ENCODE results near the gene MMP7.
A peak's percentile ranks its signal among the peaks of the same experiment; 100 is the strongest.
"Not testable (repeated sequence)": the region's sequence is repeated elsewhere in the genome, so short reads cannot be mapped to it uniquely, and the experiment has no call there.

MMP7 gene

GRCh38 chr11:102538932-102539331, 8.4 kb upstream of the MMP7 start:
- DNase-seq: no peak

DNA sequence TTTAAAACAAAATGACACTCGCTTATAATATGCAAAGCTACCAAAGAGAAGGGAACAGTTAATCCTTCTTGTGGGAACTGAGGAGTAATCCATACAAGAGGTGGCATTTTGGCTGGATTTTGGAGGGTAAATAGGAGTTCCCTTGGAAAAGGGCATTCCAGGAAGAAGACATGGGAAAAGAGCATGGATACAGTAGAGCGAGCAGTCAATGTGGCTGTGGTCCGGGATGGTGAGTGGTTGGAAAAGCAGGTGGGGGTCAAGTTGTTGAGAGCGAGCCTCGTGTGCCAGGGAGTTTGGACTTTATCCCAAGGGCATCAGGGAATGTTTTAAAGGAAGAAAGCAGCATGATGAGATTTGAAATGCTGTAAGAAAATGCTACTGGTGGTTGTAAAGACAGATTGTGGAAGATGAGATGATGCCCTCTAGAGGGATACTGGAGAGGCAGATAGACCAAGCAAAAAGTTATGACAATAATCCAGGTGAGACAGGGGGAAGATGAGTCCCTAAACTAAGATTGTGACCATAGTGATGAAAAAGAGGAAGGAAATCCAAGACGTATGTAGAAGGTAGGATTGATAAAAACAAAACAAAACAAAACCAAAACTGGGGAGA, 3.8 kb upstream of the MMP7 start:
- no peak for DNase-seq

DNA sequence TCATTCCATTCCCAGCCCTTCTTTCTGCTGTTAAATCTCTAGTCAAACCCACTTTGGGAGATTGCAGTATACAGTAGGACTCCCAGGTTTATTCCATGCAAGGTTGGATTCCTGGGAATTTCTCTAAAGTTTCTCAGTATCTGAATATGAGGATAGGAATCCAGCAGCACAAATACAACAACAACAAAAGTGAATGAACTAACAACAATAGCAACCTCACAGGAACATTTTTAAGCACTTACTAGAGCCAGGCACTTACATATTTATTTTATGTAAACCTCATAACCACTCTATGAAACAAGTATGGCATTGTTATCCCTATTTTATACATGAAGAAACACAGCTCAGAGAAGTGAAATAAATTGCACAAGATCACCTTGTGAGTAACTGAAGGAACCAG, 1.9 kb downstream of the MMP7 start:
- DNase-seq: no peak

DNA sequence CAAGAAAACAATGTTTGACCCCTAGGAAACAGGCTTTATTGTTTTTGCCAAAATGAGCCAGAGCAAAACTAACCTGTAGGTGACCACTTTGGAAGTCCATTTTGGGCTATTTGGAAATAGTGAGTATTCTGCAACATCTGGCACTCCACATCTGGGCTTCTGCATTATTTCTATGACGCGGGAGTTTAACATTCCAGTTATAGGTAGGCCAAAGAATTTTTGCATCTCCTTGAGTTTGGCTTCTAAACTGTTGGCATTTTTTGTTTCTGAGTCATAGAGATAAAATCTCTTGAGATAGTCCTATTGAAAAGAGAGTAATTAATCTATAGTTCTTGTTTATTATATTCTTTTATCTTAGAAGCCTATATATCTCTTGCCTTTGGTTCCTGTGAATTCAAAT, 2.9 kb downstream of the MMP7 start:
- DNase-seq: no peak

DNA sequence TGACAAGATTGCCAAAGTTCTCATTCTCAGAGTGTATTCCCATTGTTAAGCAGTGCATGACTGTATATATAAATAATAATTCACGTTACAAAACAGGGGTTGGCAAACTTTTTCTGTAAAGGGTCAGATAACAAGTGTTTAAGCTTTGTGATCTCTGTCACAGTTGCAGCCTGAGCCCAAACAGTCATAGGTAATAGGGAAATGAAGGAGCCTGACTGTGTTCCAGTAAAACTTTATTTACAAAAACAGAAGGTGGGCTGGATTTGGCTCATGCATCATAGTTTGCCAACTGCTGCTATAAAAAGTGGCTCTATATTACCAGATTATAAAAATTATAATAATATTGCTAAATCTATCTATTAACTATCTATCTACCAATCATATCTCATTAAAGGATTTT, 3.5 kb downstream of the MMP7 start:
- no peak for DNase-seq

- DNase-seq: no peak
Observed at GRCh38 chr11:102523887-102524286, 6.7 kb downstream of the MMP7 start.

GRCh38 chr11:102523189-102523570, 7.4 kb downstream of the MMP7 start:
- DNase-seq: no peak

GRCh38 chr11:102522312-102523188, 8.0 kb downstream of the MMP7 start:
- DNase-seq: no peak

- no peak for DNase-seq
Observed at GRCh38 chr11:102521121-102521520, 9.4 kb downstream of the MMP7 start.

DNA sequence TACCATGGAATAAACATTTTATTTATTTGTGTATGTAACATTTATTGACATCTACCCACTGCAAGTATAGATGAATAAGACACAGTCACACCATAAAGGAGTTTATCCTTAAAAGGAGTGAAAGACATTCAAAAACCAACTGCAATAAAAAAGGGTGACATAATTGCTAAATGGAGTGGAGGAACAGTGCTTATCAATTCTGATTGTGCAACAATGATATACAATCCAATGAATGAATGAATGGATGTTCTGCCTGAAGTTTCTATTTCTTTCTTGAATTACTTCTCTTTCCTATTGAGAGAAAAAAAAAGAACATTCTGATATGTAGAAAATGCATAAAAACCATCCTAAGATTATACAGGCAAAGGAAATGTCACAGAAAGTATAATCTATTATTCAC, 10.0 kb downstream of the MMP7 start:
- DNase-seq: no peak

GRCh38 chr11:102518296-102519094, 12.1 kb downstream of the MMP7 start:
- peak in 1 of 5 donors; percentile 7 for DNase-seq

DNA sequence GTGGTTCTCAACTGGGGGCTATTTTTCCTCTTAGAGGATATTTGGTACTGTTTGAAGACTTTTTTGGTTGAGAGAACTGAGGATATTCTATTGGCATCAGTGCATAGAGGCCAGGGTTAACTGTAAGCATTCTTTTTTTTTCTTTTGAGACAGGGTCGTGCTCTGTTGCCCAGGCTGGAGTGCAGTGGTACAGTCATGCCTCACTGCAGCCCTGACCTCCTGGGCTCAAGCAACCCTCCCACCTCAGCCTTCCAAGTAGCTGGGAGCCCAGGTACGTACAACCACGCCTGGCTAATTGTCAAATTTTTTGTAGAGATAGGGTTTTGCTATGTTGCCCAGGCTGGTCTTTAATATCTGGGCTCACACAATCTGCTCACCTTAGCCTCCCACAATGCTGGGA, 12.9 kb downstream of the MMP7 start:
- DNase-seq: no peak

DNA sequence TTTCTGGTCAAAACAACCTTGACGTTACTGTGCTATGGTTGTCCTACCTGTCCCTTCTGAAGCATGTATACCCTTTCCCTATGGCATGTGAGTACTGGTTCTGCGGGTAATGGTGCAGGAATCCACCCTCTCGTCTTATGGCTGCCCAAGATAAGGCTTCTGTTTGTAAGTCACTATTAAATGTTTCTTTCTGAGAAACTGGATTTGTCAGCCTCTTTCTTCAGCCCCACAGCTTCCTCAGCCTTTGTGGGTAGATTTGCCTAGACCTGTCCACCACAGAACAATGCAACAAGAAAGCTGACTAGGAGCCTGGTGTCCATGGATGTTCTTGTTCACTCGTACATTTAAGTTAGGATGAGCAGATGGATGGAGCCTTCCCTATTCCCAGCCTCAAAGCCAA, 14.4 kb downstream of the MMP7 start:
- DNase-seq: no peak

GRCh38 chr11:102513869-102514268, 16.7 kb downstream of the MMP7 start:
- no peak for DNase-seq

DNA sequence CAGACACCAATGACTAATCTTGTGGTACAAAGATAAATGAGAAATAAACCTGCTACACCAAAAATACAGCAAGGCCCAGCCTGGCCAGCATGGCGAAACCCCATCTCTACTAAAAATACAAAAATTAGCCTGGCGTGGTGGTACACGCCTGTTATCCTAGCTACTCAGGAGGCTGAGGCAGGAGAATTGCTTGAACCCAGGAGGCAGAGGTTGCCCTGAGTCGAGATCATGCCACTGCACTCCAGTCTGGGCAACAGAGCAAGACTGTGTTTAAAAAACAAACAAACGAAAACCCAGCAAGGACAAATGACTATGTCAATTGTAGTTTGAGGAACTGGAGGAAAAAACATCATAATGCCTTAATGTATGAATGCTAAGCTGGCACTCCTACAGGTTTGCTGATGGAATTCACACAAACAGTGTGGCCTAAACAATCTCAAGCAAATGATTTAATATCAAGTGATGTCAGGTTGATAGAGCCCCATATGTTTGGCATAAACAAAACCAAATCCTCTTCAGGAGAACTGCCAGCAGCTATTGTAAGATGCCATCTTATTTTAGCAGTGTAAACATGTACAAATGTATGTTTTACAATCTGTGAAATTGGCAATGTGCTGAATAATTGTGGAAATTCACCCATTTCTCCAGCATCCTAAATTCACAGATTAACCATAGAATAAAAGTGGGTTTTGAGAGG, 20.0 kb downstream of the MMP7 start:
- no peak for DNase-seq

DNA sequence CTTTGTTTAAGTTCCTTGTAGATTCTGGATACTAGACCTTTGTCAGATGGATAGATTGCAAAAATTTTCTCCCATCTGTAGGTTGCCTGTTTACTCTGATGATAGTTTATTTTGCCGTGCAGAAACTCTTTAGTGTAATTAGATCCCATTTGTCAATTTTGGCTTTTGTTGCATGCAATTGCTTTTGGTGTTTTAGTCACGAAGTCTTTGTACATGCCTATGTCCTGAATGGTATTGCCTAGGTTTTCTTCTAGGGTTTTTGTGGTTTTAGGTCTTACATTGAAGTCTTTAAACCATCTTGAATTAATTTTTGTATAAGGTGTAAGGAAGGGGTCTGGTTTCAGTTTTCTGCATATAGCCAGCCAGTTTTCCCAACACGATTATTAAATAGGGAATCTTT, 27.7 kb downstream of the MMP7 start:
- not testable (repeated sequence) for DNase-seq

DNA sequence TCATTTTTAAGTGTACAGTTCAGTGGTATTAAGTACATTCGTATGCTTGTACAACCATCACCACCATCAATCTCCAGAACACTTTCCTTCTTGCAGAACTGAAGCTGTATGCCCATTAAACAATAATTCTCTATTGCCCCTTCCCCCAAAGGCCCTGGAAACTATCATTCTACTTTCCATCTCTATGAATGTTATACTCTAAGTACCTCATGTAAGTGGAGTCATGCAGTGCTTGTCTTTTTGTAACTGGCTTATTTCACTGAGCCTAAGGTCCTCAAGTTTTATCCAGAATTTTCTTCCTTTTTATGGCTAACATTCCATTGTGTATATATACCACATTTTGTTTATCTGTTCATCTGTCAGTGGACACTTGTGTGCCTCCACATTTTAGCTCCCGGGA, 29.7 kb downstream of the MMP7 start:
- DNase-seq: no peak

GRCh38 chr11:102499931-102500330, 30.6 kb downstream of the MMP7 start:
- no peak for DNase-seq

DNA sequence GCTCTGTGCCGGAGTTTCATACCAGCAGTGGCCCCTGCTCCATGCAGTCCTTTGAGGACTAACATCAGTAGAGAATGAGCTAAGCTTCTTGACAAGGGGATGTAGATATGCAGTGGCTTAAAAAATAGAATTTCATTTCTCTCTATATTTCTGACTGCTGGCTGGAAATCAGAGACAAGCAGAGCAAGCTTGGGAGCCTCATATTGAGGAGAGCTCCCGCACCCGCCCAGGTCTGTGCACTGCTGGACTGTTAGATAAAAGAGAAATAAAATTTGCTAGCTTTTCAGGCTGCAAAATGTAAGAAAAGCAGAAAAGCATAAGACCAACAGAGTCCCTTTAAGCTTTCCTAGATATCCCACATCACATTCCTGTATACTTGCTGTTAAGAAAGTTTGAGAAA, 31.4 kb downstream of the MMP7 start:
- DNase-seq: no peak

DNA sequence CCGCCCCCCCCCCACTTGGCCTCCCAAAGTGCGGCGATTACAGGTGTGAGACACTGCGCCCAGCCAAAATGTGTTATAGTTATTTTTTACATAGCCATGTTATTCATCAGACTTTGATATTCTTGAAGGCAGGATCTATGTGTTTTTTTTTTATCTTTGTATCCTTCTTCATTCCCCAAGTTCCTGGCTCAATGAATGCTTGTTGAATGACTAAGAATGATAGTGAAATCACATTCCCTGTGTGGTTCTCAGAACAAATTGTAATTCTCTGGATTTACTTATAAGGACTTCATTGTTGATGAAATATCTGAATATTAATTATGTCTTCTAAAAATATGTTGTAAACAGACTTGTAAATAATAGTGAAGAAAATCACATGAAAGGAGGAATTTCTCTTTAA, 33.5 kb downstream of the MMP7 start:
- no peak for DNase-seq

- peak in 4 of 5 donors; percentile 19 to 73 (median 44) for DNase-seq
Observed at GRCh38 chr11:102495161-102496042, 35.1 kb downstream of the MMP7 start.

DNA sequence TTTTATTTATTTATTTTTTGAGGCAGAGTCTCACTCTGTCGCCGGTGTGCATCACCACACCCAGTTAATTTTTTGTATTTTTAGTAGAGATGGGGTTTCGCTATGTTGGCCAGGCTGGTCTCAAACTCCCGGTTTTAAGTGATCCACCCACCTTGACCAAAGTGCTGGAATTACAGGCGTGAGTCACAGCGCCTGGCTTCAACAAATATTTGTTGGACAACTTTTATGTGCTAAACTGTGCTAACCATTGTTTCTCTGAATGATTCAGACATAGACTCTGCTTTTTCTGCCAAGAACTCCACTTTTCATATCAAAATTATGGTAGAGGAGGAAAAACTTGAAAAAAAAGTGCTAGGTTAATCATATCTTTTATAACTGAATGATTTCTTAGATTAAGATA, 36.3 kb downstream of the MMP7 start:
- no peak for DNase-seq
